Motor neuron (in vitro differentiated cells): ENCODE data around the gene PDE4D. TPM values are rescaled to one million over a fixed set of nuclear protein-coding genes. Genes with fewer than 3 reads are reported as not detected.

Experiments used
- ATAC-seq, 8 experiments: fragments of 200-7000 bp; cut with Tn5 transposase; replicated peaks in 6 of 8; 2 replicates each; pipeline ENCODE4 v1.8.0; 2021; ENCODE audit warnings: mild to moderate bottlenecking in 8 of 8, moderate library complexity in 8 of 8
- H3K27ac ChIP-seq, 2 donors: fragments of 250-450 bp; sonication (Bioruptor Pico); 2 replicates each; pipeline ENCODE4 v1.9.0; 2021; ENCODE audit warnings: antibody characterized with exemption in 2 of 2, mild to moderate bottlenecking in 2 of 2, moderate library complexity in 1 of 2
- H3K4me1 ChIP-seq, 2 donors: fragments of 250-450 bp; sonication (Bioruptor Pico); replicated peaks in 1 of 2; 2 replicates each; pipeline ENCODE4 v1.6.1; 2021; ENCODE audit warnings: antibody characterized with exemption in 2 of 2, mild to moderate bottlenecking in 2 of 2, moderate library complexity in 1 of 2
- H3K4me3 ChIP-seq, 5 donors: fragments of 250-450 bp; sonication (Bioruptor Pico); 2 replicates each; pipeline ENCODE4 v1.9.0; 2021; ENCODE audit warnings: antibody characterized with exemption in 5 of 5, mild to moderate bottlenecking in 5 of 5, moderate library complexity in 4 of 5
- WGBS, 10 experiments: fragments of 450-650 bp; shearing (Covaris generic); methylation state at CpG; one replicate each; pipeline ENCODE4 v1.0.0; 2022; 5-methylcytosine and 5-hydroxymethylcytosine counted together
- in situ Hi-C, 9 experiments: fragments of 400-800 bp; cut with MboI; loops; one replicate each; pipeline ENCODE4 v1.15.0; 2021; ENCODE audit warnings: low sequenced_read_pairs in 9 of 9, low pct_unique_long_range_greater_than_20kb in 2 of 9; ENCODE audit not compliant: unreplicated experiment in 9 of 9
- total RNA-seq, 8 experiments: library from RNA; unstranded; fragments of 300-600 nt; gene quantifications; 2 replicates each; pipeline versions ENCODE4 v1.2.3 to v1.2.4, GENCODE V29; 2022

PDE4D gene
- total RNA-seq, 8 experiments from 2014 or later, result 10.1 to 57.2 (median 23.7) TPM

- WGBS, 10 experiments, result 4 to 83% (median 60%) methylated on average over 1 to 3 of the region's 3 CpGs; no CpG with 5 or more reads in 1 of the 10 experiments
- Histone ChIP-seq H3K4me1 (no peaks in the 10 kb centered on the region), H3K4me3 (no peak overlapping the region), H3K27ac (no peak overlapping the region)
- ATAC-seq, result no peak
- in situ Hi-C loops, result no loop called here
These were observed 796.4 kb downstream of the PDE4D start for GRCh38 chr5:59097116-59097515.

- in situ Hi-C loops, result no loop called here
- Histone ChIP-seq H3K27ac (no peak overlapping the region), H3K4me3 (no peak overlapping the region), H3K4me1 (no peaks in the 10 kb centered on the region)
- ATAC-seq, result peak in 1 of 8 experiments; percentile 36
- WGBS, 10 experiments, result 11 to 100% (median 67%) methylated on average over 1 of the region's 1 CpG; no CpG with 5 or more reads in 3 of the 10 experiments
These were observed 798.0 kb downstream of the PDE4D start for GRCh38 chr5:59095480-59095879.

- in situ Hi-C loops, result no loop called here
- Histone ChIP-seq H3K4me1 (no peaks in the 10 kb centered on the region), H3K4me3 (no peak overlapping the region), H3K27ac (no peak overlapping the region)
- WGBS, 10 experiments, result 14 to 100% (median 85%) methylated on average over 1 to 2 of the region's 2 CpGs
- ATAC-seq, result no peak
These were observed 798.7 kb downstream of the PDE4D start for GRCh38 chr5:59094864-59095263.

GRCh38 chr5:59093329-59093728 is 800.2 kb downstream of the PDE4D start:
- ATAC-seq, result no peak
- H3K4me1 ChIP-seq, result no peaks in the 10 kb centered on the region
- in situ Hi-C loops, result no loop called here
- H3K4me3 ChIP-seq, result no peak overlapping the region
- no peak overlapping the region for H3K27ac ChIP-seq
- 38 to 97% (median 88%) methylated on average over 1 to 6 of the region's 6 CpGs; no CpG with 5 or more reads in 2 of the 10 experiments for WGBS, 10 experiments

- ATAC-seq, result no peak
- 73 to 100% (median 91%) methylated on average over 2 to 5 of the region's 5 CpGs for WGBS, 10 experiments
- in situ Hi-C loops, result no loop called here
These were observed 800.8 kb downstream of the PDE4D start for GRCh38 chr5:59092758-59093157.

GRCh38 chr5:59091965-59092364 is 801.6 kb downstream of the PDE4D start:
- H3K4me3 ChIP-seq, result no peak overlapping the region
- in situ Hi-C loops, result no loop called here
- H3K4me1 ChIP-seq, result no peaks in the 10 kb centered on the region
- ATAC-seq, result peak in 1 of 8 experiments; percentile 84
- 0 to 90% (median 43%) methylated on average over 1 of the region's 1 CpG; no CpG with 5 or more reads in 2 of the 10 experiments for WGBS, 10 experiments
- H3K27ac ChIP-seq, result no peak overlapping the region

More at GRCh38 chr5:59092758-59093157, 800.8 kb downstream of the PDE4D start:
- no peak overlapping the region for H3K27ac ChIP-seq
- no peaks in the 10 kb centered on the region for H3K4me1 ChIP-seq
- no peak overlapping the region for H3K4me3 ChIP-seq

GRCh38 chr5:59090323-59090722 is 803.2 kb downstream of the PDE4D start:
- in situ Hi-C loops, result no loop called here
- Histone ChIP-seq H3K27ac (no peak overlapping the region), H3K4me3 (no peak overlapping the region), H3K4me1 (no peaks in the 10 kb centered on the region)
- ATAC-seq, result peak in 1 of 8 experiments; percentile 16
- 65 to 100% (median 94%) methylated on average over 2 to 6 of the region's 6 CpGs for WGBS, 10 experiments

GRCh38 chr5:59089767-59090166 is 803.8 kb downstream of the PDE4D start:
- WGBS, 10 experiments, result 59 to 96% (median 76%) methylated on average over 3 of the region's 3 CpGs

GRCh38 chr5:59088546-59088945 is 805.0 kb downstream of the PDE4D start:
- ATAC-seq, result no peak
- H3K4me3 ChIP-seq, result no peak overlapping the region
- H3K27ac ChIP-seq, result no peak overlapping the region
- no peaks in the 10 kb centered on the region for H3K4me1 ChIP-seq
- in situ Hi-C loops, result no loop called here

More at GRCh38 chr5:59089767-59090166, 803.8 kb downstream of the PDE4D start:
- Histone ChIP-seq H3K4me1 (no peaks in the 10 kb centered on the region), H3K27ac (no peak overlapping the region), H3K4me3 (no peak overlapping the region)
- in situ Hi-C loops, result no loop called here
- no peak for ATAC-seq

GRCh38 chr5:59086024-59086423 is 807.5 kb downstream of the PDE4D start:
- 33 to 80% (median 65%) methylated on average over 1 of the region's 1 CpG for WGBS, 10 experiments
- ATAC-seq, result no peak
- H3K4me3 ChIP-seq, result no peak overlapping the region
- H3K4me1 ChIP-seq, result no peaks in the 10 kb centered on the region
- in situ Hi-C loops, result no loop called here
- H3K27ac ChIP-seq, result no peak overlapping the region

GRCh38 chr5:59081693-59082092 is 811.8 kb downstream of the PDE4D start:
- no peak for ATAC-seq
- in situ Hi-C loops, result no loop called here
- H3K4me1 ChIP-seq, result no peaks in the 10 kb centered on the region
- no peak overlapping the region for H3K27ac ChIP-seq
- 83 to 100% (median 100%) methylated on average over 1 of the region's 1 CpG; no CpG with 5 or more reads in 3 of the 10 experiments for WGBS, 10 experiments
- no peak overlapping the region for H3K4me3 ChIP-seq

- Histone ChIP-seq H3K27ac (no peak overlapping the region), H3K4me3 (no peak overlapping the region), H3K4me1 (no peaks in the 10 kb centered on the region)
- in situ Hi-C loops, result no loop called here
- 35 to 91% (median 66%) methylated on average over 1 to 5 of the region's 7 CpGs; no CpG with 5 or more reads in 2 of the 10 experiments for WGBS, 10 experiments
- peak in 5 of 8 experiments; percentile 80 to 99 (median 93) for ATAC-seq
These were observed 813.6 kb downstream of the PDE4D start for GRCh38 chr5:59079622-59080620.

- Histone ChIP-seq H3K4me3 (no peak overlapping the region), H3K4me1 (no peaks in the 10 kb centered on the region), H3K27ac (no peak overlapping the region)
- in situ Hi-C loops, result no loop called here
- no peak for ATAC-seq
- 77 to 100% (median 94%) methylated on average over 1 to 11 of the region's 12 CpGs for WGBS, 10 experiments
These were observed 821.6 kb downstream of the PDE4D start for GRCh38 chr5:59071755-59072549.
